ENCODE measurements around the gene UBE3D. TPM values are rescaled to one million over a fixed set of nuclear protein-coding genes. Genes with fewer than 3 reads are reported as not detected.

Gene UBE3D
- total RNA-seq, 2 donors from 2014 or later = 16.2 to 18.0 TPM

- Histone ChIP-seq H3K4me1 (ENCODE audit: control insufficient read depth, insufficient read depth, low read length) (no peaks in the 10 kb centered on the region), H3K9me3 (ENCODE audit: control insufficient read depth, low read length) (no peaks in the 10 kb centered on the region), H3K27ac (ENCODE audit: low read depth, low read length) (no peak overlapping the region), H3K36me3 (ENCODE audit: control insufficient read depth, insufficient read depth, low read length) (peaks cover 42% of the 10 kb centered on the region), H3K27me3 (ENCODE audit: control insufficient read depth, insufficient read depth, low read length, poor library complexity, severe bottlenecking) (no peaks in the 10 kb centered on the region), H3K4me3 (ENCODE audit: low read length) (no peak overlapping the region), H3K9ac (ENCODE audit: extremely low read depth, low read length, poor library complexity, severe bottlenecking) (no peak overlapping the region)
- WGBS, 2 experiments (ENCODE audit: insufficient coverage in 1 of 2, insufficient read length in 1 of 2) = 64 to 85% methylated on average over 5 to 7 of the region's 7 CpGs
- Mint-ChIP-seq H3K27me3 (ENCODE audit: insufficient read depth) (no peaks in the 10 kb centered on the region), H3K9me3 (no peaks in the 10 kb centered on the region), H3K36me3 (ENCODE audit: low read depth) (peaks cover 22% of the 10 kb centered on the region), H3K4me1 (peaks cover 11% of the 10 kb centered on the region), H3K4me3 (no peak overlapping the region), H3K27ac (peak overlapping the region; percentile 87)
- TF ChIP-seq CTCF (conservative IDR thresholded peaks at IDR 0.05) = no peak
- DNase-seq = peak; percentile 77
Measured at GRCh38 chr6:83047065-83047754, 18.4 kb downstream of the UBE3D start.

GRCh38 chr6:83044091-83044768 lies 21.4 kb downstream of the UBE3D start:
- WGBS, 2 experiments (ENCODE audit: insufficient coverage in 1 of 2, insufficient read length in 1 of 2) = 79 to 85% methylated on average over 5 to 6 of the region's 6 CpGs
- no peak overlapping the region for H3K27ac ChIP-seq (ENCODE audit: low read depth, low read length)
- Mint-ChIP-seq H3K4me1 (peaks cover 20% of the 10 kb centered on the region), H3K27ac (no peak overlapping the region), H3K9me3 (no peaks in the 10 kb centered on the region), H3K4me3 (no peak overlapping the region), H3K27me3 (ENCODE audit: insufficient read depth) (no peaks in the 10 kb centered on the region), H3K36me3 (ENCODE audit: low read depth) (peaks cover 22% of the 10 kb centered on the region)
- H3K4me3 ChIP-seq (ENCODE audit: low read length) = no peak overlapping the region
- no peaks in the 10 kb centered on the region for H3K27me3 ChIP-seq (ENCODE audit: control insufficient read depth, insufficient read depth, low read length, poor library complexity, severe bottlenecking)
- peaks cover 21% of the 10 kb centered on the region for H3K36me3 ChIP-seq (ENCODE audit: control insufficient read depth, insufficient read depth, low read length)
- H3K4me1 ChIP-seq (ENCODE audit: control insufficient read depth, insufficient read depth, low read length) = peaks cover 3% of the 10 kb centered on the region
- H3K9ac ChIP-seq (ENCODE audit: extremely low read depth, low read length, poor library complexity, severe bottlenecking) = no peak overlapping the region
- no peaks in the 10 kb centered on the region for H3K9me3 ChIP-seq (ENCODE audit: control insufficient read depth, low read length)
- no peak for TF ChIP-seq CTCF (conservative IDR thresholded peaks at IDR 0.05)
- no peak for DNase-seq

- no peak overlapping the region for H3K9ac ChIP-seq (ENCODE audit: extremely low read depth, low read length, poor library complexity, severe bottlenecking)
- H3K9me3 ChIP-seq (ENCODE audit: control insufficient read depth, low read length) = no peaks in the 10 kb centered on the region
- no peak overlapping the region for H3K4me3 ChIP-seq (ENCODE audit: low read length)
- Mint-ChIP-seq H3K27ac (no peak overlapping the region), H3K36me3 (ENCODE audit: low read depth) (peaks cover 20% of the 10 kb centered on the region), H3K4me1 (peaks cover 20% of the 10 kb centered on the region), H3K9me3 (no peaks in the 10 kb centered on the region), H3K27me3 (ENCODE audit: insufficient read depth) (no peaks in the 10 kb centered on the region), H3K4me3 (no peak overlapping the region)
- WGBS, 2 experiments (ENCODE audit: insufficient coverage in 1 of 2, insufficient read length in 1 of 2) = 80 to 91% methylated on average over 2 to 4 of the region's 4 CpGs
- peak overlapping the region; percentile 66 for H3K27ac ChIP-seq (ENCODE audit: low read depth, low read length)
- TF ChIP-seq CTCF (conservative IDR thresholded peaks at IDR 0.05) = no peak
- no peak for DNase-seq
- H3K27me3 ChIP-seq (ENCODE audit: control insufficient read depth, insufficient read depth, low read length, poor library complexity, severe bottlenecking) = no peaks in the 10 kb centered on the region
- peaks cover 9% of the 10 kb centered on the region for H3K36me3 ChIP-seq (ENCODE audit: control insufficient read depth, insufficient read depth, low read length)
- H3K4me1 ChIP-seq (ENCODE audit: control insufficient read depth, insufficient read depth, low read length) = peaks cover 3% of the 10 kb centered on the region
Measured at GRCh38 chr6:83042467-83043053, 23.1 kb downstream of the UBE3D start.
